Endodermal cell (in vitro differentiated cells): ENCODE results near the gene ELK4. TPM values are rescaled to one million over a fixed set of nuclear protein-coding genes. Genes with fewer than 3 reads are reported as not detected.

Experiments
- DNase-seq: peaks from one replicate; pipeline ENCODE4 v3.0.0-alpha.2; 2017
- H3K27ac ChIP-seq: 2 replicates; pipeline ENCODE4 v1.5.1; 2013; ENCODE audit warnings: mild to moderate bottlenecking, low read depth, low read length, moderate library complexity
- H3K27me3 ChIP-seq: 2 replicates; pipeline ENCODE4 v1.6.1; 2013; ENCODE audit warnings: mild to moderate bottlenecking, low read length, moderate library complexity; ENCODE audit not compliant: insufficient read depth, control insufficient read depth, poor library complexity, severe bottlenecking
- H3K36me3 ChIP-seq: 2 replicates; pipeline ENCODE4 v1.7.0; 2013; ENCODE audit warnings: mild to moderate bottlenecking, low read length, moderate library complexity; ENCODE audit not compliant: control insufficient read depth, insufficient read depth
- H3K4me1 ChIP-seq: one replicate; pipeline ENCODE4 v1.7.0; 2013; ENCODE audit warnings: low read length; ENCODE audit not compliant: control insufficient read depth, insufficient read depth
- H3K4me3 ChIP-seq: 2 replicates; pipeline ENCODE4 v1.5.1; 2013; ENCODE audit warnings: mild to moderate bottlenecking, low read length, moderate library complexity
- H3K9ac ChIP-seq: 2 replicates; pipeline ENCODE4 v1.6.1; 2013; ENCODE audit warnings: mild to moderate bottlenecking, low read length, moderate library complexity; ENCODE audit not compliant: poor library complexity, severe bottlenecking; ENCODE audit errors: extremely low read depth
- H3K9me3 ChIP-seq: 2 replicates; pipeline ENCODE4 v1.6.1; 2013; ENCODE audit warnings: mild to moderate bottlenecking, low read length, moderate library complexity; ENCODE audit not compliant: control insufficient read depth
- H3K27ac Mint-ChIP-seq: 2 replicates; pipeline ENCODE4 v1.8.0; 2020; ENCODE audit warnings: mixed read lengths
- H3K27me3 Mint-ChIP-seq: 2 replicates; pipeline ENCODE4 v1.8.0; 2021; ENCODE audit warnings: mild to moderate bottlenecking, mixed read lengths; ENCODE audit not compliant: insufficient read depth
- H3K36me3 Mint-ChIP-seq: 2 replicates; pipeline ENCODE4 v1.8.0; 2020; ENCODE audit warnings: low read depth, mixed read lengths
- H3K4me1 Mint-ChIP-seq: 2 replicates; pipeline ENCODE4 v1.8.0; 2020; ENCODE audit warnings: mixed read lengths
- H3K4me3 Mint-ChIP-seq: 2 replicates; pipeline ENCODE4 v1.8.0; 2020; ENCODE audit warnings: mild to moderate bottlenecking, moderate library complexity, mixed read lengths
- H3K9me3 Mint-ChIP-seq: 2 replicates; pipeline ENCODE4 v1.8.0; 2020; ENCODE audit warnings: mild to moderate bottlenecking, mixed read lengths
- WGBS, 2 experiments: methylation state at CpG; one replicate each; pipeline versions ENCODE4 v1.1.5 to v1.1.7; 2013; ENCODE audit warnings: missing lambda C conversion rate in 2 of 2, mixed read lengths in 1 of 2; ENCODE audit not compliant: insufficient coverage in 1 of 2, insufficient read length in 1 of 2; 5-methylcytosine and 5-hydroxymethylcytosine counted together
- total RNA-seq, 2 donors: library from RNA; stranded (reverse); fragmentation: NEBNext Ultra II Directional in 1 of 2; extraction: Animal tissue kit (Norgen Biotek cat#: 25700) in 1 of 2; gene quantifications; 2 replicates in 1 of 2; 3 replicates in 1 of 2; pipeline ENCODE4 v1.2.1, GENCODE V29; 2021
- TF ChIP-seq, protein P1 (sequence below): fragments of 200-600 bp; sonication (generic); conservative IDR thresholded peaks from 2 replicates; pipeline ENCODE4 v1.5.0; 2021; ENCODE audit warnings: antibody characterized with exemption, mild to moderate bottlenecking

ELK4 gene
- total RNA-seq, 2 donors from 2014 or later, result 29.6 to 41.6 TPM

DNA sequence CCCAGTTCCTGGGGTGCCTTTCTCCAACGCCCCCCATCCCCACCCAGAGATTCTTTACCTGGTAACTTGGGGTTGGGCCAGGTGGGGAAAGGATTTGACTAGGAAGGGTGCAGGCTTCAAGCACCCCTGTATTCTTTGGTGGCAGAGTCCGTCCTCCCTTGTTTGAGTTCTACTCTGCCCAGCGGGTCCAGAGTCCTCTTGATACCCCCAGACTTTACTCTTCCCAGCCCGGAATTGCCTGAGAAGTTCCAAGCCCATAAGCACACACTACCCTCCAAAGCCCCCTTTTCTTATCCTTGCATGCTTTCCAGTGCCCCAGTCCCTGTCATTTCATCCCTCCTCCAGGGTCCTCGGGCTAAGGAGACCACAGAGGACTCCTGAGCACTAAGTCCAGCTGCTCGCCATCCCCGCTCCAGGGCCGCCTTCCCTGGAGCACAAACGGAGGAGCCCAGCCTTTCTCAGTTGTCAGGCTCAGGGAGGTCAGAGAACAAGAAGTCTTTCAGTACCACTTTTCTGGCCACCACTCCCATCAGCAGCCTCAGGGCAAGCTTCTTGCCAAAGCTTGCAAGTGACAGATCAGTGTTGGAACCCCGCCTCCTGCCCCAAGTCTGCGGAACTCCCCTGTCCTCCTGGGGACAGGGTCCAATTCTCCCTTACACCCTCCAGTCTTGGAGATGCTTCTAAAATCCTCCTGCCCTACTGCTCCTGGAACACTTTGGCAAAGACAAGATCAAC lies 36.3 kb upstream of the ELK4 start:
- no peaks in the 10 kb centered on the region for H3K9me3 Mint-ChIP-seq
- no peak overlapping the region for H3K4me3 Mint-ChIP-seq
- H3K9ac ChIP-seq, result no peak overlapping the region
- H3K27ac ChIP-seq, result peak overlapping the region; percentile 13
- H3K27me3 ChIP-seq, result no peaks in the 10 kb centered on the region
- WGBS, 2 experiments, result 92 to 93% methylated on average over 8 to 11 of the region's 11 CpGs
- H3K4me3 ChIP-seq, result no peak overlapping the region
- DNase-seq, result no peak
- no peaks in the 10 kb centered on the region for H3K36me3 ChIP-seq
- peak overlapping the region; percentile 30 for H3K27ac Mint-ChIP-seq
- peaks cover 19% of the 10 kb centered on the region for H3K4me1 ChIP-seq
- H3K27me3 Mint-ChIP-seq, result peaks cover 6% of the 10 kb centered on the region
- H3K4me1 Mint-ChIP-seq, result peaks cover 65% of the 10 kb centered on the region
- H3K9me3 ChIP-seq, result no peaks in the 10 kb centered on the region
- TF ChIP-seq, protein P1, sequence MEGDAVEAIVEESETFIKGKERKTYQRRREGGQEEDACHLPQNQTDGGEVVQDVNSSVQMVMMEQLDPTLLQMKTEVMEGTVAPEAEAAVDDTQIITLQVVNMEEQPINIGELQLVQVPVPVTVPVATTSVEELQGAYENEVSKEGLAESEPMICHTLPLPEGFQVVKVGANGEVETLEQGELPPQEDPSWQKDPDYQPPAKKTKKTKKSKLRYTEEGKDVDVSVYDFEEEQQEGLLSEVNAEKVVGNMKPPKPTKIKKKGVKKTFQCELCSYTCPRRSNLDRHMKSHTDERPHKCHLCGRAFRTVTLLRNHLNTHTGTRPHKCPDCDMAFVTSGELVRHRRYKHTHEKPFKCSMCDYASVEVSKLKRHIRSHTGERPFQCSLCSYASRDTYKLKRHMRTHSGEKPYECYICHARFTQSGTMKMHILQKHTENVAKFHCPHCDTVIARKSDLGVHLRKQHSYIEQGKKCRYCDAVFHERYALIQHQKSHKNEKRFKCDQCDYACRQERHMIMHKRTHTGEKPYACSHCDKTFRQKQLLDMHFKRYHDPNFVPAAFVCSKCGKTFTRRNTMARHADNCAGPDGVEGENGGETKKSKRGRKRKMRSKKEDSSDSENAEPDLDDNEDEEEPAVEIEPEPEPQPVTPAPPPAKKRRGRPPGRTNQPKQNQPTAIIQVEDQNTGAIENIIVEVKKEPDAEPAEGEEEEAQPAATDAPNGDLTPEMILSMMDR, result no peak
- peaks cover 3% of the 10 kb centered on the region for H3K36me3 Mint-ChIP-seq

DNA sequence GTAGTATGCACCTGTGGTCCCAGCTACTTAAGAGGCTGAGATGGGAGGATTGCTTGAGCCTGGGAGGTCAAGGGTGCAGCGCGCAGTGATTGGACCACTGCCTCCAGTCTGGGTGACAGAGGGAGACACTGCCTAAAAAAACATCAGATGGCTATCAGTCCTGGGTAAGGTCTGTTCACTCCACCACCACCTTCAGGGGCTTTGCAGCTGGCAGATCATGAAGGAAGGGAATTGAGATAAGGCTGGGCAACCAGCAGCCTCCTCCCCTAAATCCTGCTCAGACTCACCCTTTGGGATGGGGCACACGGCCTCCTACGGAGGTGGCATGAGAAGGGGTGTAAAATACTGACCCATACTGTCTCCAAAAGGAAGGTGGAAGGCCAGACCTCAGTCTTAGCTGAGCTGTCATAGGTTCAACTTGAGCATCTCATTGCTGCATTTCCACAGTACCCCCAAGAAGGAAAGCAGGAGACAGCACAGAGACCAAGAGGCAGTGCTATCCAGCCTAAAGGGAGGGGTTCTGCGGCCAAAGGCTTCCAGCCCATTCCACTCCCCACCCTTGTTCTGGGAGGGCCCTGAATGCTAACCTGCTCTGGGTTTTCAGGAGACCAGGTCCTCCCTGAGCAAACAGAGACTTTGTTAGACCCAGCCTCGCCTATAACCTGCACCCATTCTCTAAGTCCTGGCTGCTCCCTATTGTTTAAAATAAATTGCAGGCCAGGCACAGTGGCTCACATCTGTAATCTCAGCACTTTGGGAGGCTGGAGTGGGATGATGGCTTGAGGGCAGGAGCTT lies 34.8 kb upstream of the ELK4 start:
- no peak for DNase-seq
- TF ChIP-seq, protein P1, result no peak
- Mint-ChIP-seq H3K27me3 (peaks cover 6% of the 10 kb centered on the region), H3K4me1 (peaks cover 52% of the 10 kb centered on the region), H3K9me3 (no peaks in the 10 kb centered on the region), H3K27ac (no peak overlapping the region), H3K4me3 (no peak overlapping the region), H3K36me3 (peaks cover 8% of the 10 kb centered on the region)
- Histone ChIP-seq H3K9ac (no peak overlapping the region), H3K4me3 (no peak overlapping the region), H3K36me3 (no peaks in the 10 kb centered on the region), H3K27me3 (no peaks in the 10 kb centered on the region), H3K9me3 (no peaks in the 10 kb centered on the region), H3K27ac (no peak overlapping the region), H3K4me1 (peaks cover 24% of the 10 kb centered on the region)
- WGBS, 2 experiments, result 91 to 94% methylated on average over 4 to 6 of the region's 6 CpGs

DNA sequence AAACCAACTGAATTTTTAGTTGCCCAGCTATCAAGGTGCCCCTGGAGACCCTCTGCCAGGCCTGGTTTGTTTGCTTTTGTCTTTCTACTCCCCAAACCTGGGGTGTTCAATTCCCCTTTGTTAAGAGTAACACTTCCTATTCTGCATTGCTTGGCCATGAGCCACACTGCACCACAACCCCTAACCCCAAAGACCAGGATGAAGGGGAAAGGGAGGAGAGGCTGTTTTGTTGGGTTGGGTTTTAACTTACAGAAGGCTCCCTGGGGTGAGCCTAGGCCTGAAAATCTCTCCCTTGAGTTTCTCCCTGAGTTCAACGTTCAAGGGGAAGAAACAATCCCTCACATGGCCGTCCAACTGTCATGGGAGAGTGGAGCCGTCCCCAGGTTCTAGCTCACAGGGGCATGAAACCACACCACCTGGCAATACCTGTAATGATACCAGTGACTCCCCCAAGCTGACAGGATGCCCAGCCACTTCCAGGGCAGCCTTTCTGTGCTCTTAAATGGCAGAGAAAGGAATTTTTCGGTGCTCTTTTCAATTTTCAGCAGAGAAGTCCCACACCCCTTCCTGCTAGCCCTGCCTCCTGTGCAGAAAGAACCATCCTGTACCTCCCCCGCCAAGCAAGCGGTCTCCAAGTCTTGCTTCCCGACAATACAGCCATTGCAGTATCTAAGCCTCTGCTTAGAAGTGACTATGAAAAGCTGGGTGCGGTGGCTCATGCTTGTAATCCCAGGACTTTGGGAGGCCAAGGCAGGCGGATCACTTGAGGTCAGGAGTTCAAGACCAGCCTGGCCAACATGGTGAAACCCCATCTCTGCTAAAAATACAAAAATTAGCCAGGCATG lies 33.6 kb upstream of the ELK4 start:
- Mint-ChIP-seq H3K4me1 (peaks cover 46% of the 10 kb centered on the region), H3K27me3 (peaks cover 6% of the 10 kb centered on the region), H3K4me3 (no peak overlapping the region), H3K9me3 (no peaks in the 10 kb centered on the region), H3K27ac (peak overlapping the region; percentile 58), H3K36me3 (peaks cover 8% of the 10 kb centered on the region)
- 76 to 81% methylated on average over 7 to 9 of the region's 9 CpGs for WGBS, 2 experiments
- H3K4me3 ChIP-seq, result no peak overlapping the region
- peaks cover 16% of the 10 kb centered on the region for H3K4me1 ChIP-seq
- no peaks in the 10 kb centered on the region for H3K9me3 ChIP-seq
- H3K9ac ChIP-seq, result no peak overlapping the region
- TF ChIP-seq, protein P1, result no peak
- no peaks in the 10 kb centered on the region for H3K36me3 ChIP-seq
- DNase-seq, result peak; percentile 39
- H3K27ac ChIP-seq, result no peak overlapping the region
- no peaks in the 10 kb centered on the region for H3K27me3 ChIP-seq
